Left lung (tissue), 10 donors: ENCODE measurements around the gene DNAJC27. TPM values are rescaled to one million over a fixed set of nuclear protein-coding genes. Genes with fewer than 3 reads are reported as not detected.

Experiments
- ATAC-seq: fragments of 200-7000 bp; cut with Tn5 transposase; one replicate; pipeline ENCODE4 v1.9.1; 2020; ENCODE audit warnings: moderate library complexity
- DNase-seq, 4 donors: peaks; one replicate each; pipeline ENCODE4 v3.0.0-alpha.2; 2013 to 2020
- H3K27ac ChIP-seq, 2 donors: fragments of 200-600 bp; sonication (generic) in 1 of 2; one replicate each; pipeline versions ENCODE4 v1.5.0 to v1.8.0; 2020 to 2021
- H3K27me3 ChIP-seq, 2 donors: fragments of 200-600 bp; sonication (generic) in 1 of 2; one replicate each; pipeline versions ENCODE4 v1.5.0 to v1.8.0; 2020 to 2021
- H3K36me3 ChIP-seq, 2 donors: fragments of 200-600 bp; sonication (generic) in 1 of 2; one replicate each; pipeline versions ENCODE4 v1.5.0 to v1.8.0; 2020 to 2021
- H3K4me1 ChIP-seq, 2 donors: fragments of 200-600 bp; one replicate each; pipeline ENCODE4 v1.8.0; 2021
- H3K4me3 ChIP-seq, 2 donors: fragments of 200-600 bp; sonication (generic) in 1 of 2; one replicate each; pipeline versions ENCODE4 v1.5.0 to v1.8.0; 2020 to 2021; ENCODE audit warnings: mild to moderate bottlenecking in 1 of 2
- H3K9me3 ChIP-seq, 2 donors: fragments of 200-600 bp; sonication (generic) in 1 of 2; one replicate each; pipeline versions ENCODE4 v1.5.0 to v1.8.0; 2020 to 2021
- intact Hi-C, 2 donors: fragments of 100-400 bp; cut with DNase I; formaldehyde crosslinking; loops; one replicate each; pipeline versions ENCODE4 v1.11.2 to v1.14.2; 2022
- polyA plus RNA-seq, 6 donors: library from polyadenylated mRNA; unstranded; fragments of 120-200 nt; gene quantifications; one replicate each; pipeline ENCODE4 v1.2.1, GENCODE V29; 2013; ENCODE audit not compliant: insufficient read length in 6 of 6
- total RNA-seq, 2 donors: library from RNA; stranded (reverse); fragmentation: NEBNext Ultra II Directional; extraction: Animal tissue kit (Norgen Biotek cat#: 25700); gene quantifications; one replicate each; pipeline ENCODE4 v1.2.1, GENCODE V29; 2021
- TF ChIP-seq, protein P1 (sequence below), 2 donors: fragments of 200-600 bp; sonication (generic) in 1 of 2; IDR thresholded peaks; one replicate each; pipeline versions ENCODE4 v1.5.0 to v1.8.0; 2021; ENCODE audit warnings: antibody characterized with exemption in 2 of 2
- donor health status: DM: no; HTN: yes; CAD: no.
- donor health status: DM: no; HTN: no; CAD: no.

The DNAJC27 gene
- total and polyA plus RNA-seq, 8 donors = 4.9 to 11.9 (median 10.3) TPM

DNA sequence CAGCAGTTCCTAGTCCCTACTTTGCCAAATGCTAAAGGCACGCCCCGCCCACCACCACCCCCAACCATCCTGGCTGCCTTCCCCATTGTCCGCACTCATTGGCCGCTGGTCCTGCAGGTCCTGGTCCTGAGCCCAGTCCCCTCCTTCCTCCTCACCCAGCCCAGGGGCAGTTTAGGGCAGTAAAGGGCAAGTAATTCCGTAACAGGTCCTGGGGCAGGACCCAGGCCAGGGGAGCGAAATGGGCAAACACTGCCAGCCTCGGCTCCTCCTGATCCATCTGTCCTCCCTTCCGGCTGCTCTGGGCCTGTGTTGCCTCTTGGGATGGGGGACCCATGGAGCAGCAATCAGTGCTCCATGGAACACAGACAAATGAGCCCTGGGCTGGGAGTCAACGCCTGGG, 57.8 kb downstream of the DNAJC27 start:
- peaks cover 0 to 3% of the 10 kb centered on the region in 2 donors for H3K9me3 ChIP-seq
- H3K4me3 ChIP-seq = no peak overlapping the region
- no peak overlapping the region for H3K27ac ChIP-seq
- peaks cover 0 to 12% of the 10 kb centered on the region in 2 donors for H3K4me1 ChIP-seq
- ATAC-seq = no peak
- H3K36me3 ChIP-seq = no peaks in the 10 kb centered on the region
- intact Hi-C loops = no loop called here
- peaks cover 0 to 12% of the 10 kb centered on the region in 2 donors for H3K27me3 ChIP-seq
- TF ChIP-seq, protein P1, sequence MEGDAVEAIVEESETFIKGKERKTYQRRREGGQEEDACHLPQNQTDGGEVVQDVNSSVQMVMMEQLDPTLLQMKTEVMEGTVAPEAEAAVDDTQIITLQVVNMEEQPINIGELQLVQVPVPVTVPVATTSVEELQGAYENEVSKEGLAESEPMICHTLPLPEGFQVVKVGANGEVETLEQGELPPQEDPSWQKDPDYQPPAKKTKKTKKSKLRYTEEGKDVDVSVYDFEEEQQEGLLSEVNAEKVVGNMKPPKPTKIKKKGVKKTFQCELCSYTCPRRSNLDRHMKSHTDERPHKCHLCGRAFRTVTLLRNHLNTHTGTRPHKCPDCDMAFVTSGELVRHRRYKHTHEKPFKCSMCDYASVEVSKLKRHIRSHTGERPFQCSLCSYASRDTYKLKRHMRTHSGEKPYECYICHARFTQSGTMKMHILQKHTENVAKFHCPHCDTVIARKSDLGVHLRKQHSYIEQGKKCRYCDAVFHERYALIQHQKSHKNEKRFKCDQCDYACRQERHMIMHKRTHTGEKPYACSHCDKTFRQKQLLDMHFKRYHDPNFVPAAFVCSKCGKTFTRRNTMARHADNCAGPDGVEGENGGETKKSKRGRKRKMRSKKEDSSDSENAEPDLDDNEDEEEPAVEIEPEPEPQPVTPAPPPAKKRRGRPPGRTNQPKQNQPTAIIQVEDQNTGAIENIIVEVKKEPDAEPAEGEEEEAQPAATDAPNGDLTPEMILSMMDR (IDR thresholded peaks at IDR 0.05) = no peak
- DNase-seq = peak in 1 of 4 donors; percentile 50

DNA sequence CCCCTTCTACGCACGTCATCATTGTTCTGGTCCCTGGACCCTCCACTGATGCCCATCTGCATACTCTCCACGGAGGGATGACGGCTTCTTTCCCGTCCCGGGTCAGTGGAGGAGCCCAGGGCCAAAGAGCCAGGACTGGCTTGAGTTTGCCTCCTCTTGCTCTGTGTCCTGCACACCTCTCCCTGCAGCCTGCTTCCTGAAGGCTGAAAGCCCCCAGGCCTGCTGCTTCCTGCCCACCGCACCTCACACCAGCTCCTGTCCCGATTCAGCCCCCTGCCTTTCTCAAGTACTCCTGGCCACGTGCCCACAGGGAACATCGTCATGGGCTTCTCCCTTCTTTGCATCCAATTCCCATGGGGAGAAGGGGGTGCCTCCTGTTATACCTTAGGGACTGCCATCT, 58.8 kb downstream of the DNAJC27 start:
- no peak overlapping the region for H3K4me3 ChIP-seq
- TF ChIP-seq, protein P1 (IDR thresholded peaks at IDR 0.05) = no peak
- DNase-seq = peak in 1 of 4 donors; percentile 5
- intact Hi-C loops = no loop called here
- H3K36me3 ChIP-seq = no peaks in the 10 kb centered on the region
- H3K9me3 ChIP-seq = peaks cover 0 to 3% of the 10 kb centered on the region in 2 donors
- peaks cover 0 to 3% of the 10 kb centered on the region in 2 donors for H3K27me3 ChIP-seq
- no peak overlapping the region for H3K27ac ChIP-seq
- no peak for ATAC-seq
- peaks cover 0 to 3% of the 10 kb centered on the region in 2 donors for H3K4me1 ChIP-seq

DNA sequence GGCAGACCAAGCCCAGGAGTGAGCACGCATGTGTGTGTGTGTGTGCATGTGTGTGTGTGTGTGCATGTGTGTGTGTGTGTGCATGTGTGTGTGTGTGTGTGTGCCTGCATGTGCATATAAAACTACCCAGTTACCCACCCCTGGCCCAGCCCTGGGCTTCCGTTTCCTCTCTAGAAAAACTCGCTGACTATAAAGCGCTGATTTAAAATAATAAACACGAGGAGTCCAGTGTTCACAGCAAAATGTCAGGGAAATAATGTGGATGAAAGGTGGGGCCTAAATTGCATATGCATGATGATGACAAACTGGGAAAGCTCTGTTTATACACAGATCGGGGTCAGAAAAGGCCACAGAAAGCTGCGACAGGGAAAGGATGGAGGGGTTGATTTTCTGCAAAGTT, 59.2 kb downstream of the DNAJC27 start:
- Histone ChIP-seq H3K36me3 (no peaks in the 10 kb centered on the region), H3K4me1 (no peaks in the 10 kb centered on the region), H3K4me3 (no peak overlapping the region), H3K27me3 (no peaks in the 10 kb centered on the region), H3K27ac (no peak overlapping the region), H3K9me3 (peaks cover 0 to 3% of the 10 kb centered on the region in 2 donors)
- peak in 1 of 4 donors; percentile 20 for DNase-seq
- intact Hi-C loops = no loop called here
- no peak for ATAC-seq
- TF ChIP-seq, protein P1 (IDR thresholded peaks at IDR 0.05) = no peak

DNA sequence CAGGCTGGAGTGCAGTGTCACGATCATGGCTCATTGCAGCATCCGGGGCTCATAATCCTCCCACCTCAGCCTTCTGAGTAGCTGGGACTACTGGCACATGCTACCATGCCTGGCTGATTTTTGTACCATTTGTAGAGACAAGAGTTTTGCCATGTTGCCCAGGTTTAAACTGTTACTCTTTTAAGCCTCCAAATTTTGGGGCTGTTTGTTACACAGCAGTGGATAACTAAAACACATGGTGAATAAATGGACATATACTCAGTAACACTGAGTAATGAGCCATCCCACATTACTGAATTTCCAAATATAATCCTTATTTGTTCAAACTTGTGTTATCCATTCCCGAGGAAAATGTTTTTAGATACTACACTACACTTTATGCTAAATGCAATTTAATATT, 61.5 kb downstream of the DNAJC27 start:
- no peak overlapping the region for H3K27ac ChIP-seq
- no peaks in the 10 kb centered on the region for H3K4me1 ChIP-seq
- intact Hi-C loops = no loop called here
- H3K36me3 ChIP-seq = no peaks in the 10 kb centered on the region
- peaks cover 0 to 3% of the 10 kb centered on the region in 2 donors for H3K9me3 ChIP-seq
- DNase-seq (peak in 1 of 4 donors; percentile 6), ATAC-seq (no peak)
- H3K4me3 ChIP-seq = no peak overlapping the region
- TF ChIP-seq, protein P1 (IDR thresholded peaks at IDR 0.05) = no peak
- no peaks in the 10 kb centered on the region for H3K27me3 ChIP-seq

DNA sequence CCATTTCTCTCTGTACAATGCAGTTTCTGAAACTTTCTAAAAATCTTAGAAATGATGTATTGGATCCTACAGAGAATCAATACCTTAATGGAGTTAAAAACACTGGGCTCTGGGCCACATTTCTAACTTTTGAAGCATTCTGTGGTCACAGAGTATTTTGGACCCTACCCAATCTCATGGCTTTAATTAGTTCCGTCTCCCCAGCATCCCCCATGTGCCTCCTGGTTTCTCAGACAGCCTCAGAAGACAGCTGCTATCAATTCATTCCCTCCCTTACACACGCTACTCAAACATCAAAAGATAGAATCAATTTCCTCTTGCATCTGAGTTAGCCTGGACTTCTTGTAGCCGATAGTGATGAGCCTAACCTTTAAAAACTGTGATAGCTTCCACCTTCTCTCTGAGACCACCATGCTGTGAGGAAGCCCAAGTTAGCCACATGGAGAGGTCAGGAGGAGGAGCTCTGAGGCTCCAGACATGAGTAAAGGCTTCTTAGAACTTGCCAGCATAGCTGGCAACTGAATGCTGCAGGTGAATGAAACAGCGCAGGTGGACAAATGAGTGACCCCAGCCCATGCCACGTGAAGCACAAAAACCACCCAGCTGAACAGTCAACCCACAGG, 62.1 kb downstream of the DNAJC27 start:
- Histone ChIP-seq H3K4me3 (no peak overlapping the region), H3K9me3 (peaks cover 0 to 3% of the 10 kb centered on the region in 2 donors), H3K4me1 (no peaks in the 10 kb centered on the region), H3K36me3 (no peaks in the 10 kb centered on the region), H3K27ac (no peak overlapping the region), H3K27me3 (no peaks in the 10 kb centered on the region)
- ATAC-seq (no peak), DNase-seq (no peak)
- intact Hi-C loops = no loop called here
- TF ChIP-seq, protein P1 (IDR thresholded peaks at IDR 0.05) = no peak
